Measurements from ENCODE around the gene ZNF148.

Gene ZNF148

DNA sequence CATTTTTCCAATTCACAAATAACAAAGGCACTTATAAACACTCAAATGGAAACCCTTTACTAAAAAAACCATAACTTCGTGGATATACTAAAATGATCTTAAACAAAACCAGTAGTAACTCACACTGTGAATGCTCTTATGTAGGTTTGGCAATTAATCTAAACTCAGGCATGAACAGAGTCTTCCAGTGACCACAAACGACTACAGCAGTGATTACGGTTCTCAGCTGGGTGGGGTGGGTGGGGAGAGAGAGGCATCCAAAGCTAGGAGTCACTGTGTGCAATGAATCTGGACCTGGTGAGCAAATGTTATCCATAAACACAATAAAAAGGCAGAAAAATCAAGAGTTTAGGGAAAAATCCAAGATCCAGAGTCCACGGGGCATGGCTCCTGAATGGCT lies 183.9 kb downstream of the ZNF148 start:
- Histone ChIP-seq H3K4me3 (IDR thresholded peaks at IDR 0.05; ENCODE audit: insufficient read depth, low read depth, low read length) (no peak overlapping the region), H3K9ac (no peak overlapping the region), H4K20me1 (ENCODE audit: insufficient read depth) (no peaks in the 10 kb centered on the region), H3K27me3 (ENCODE audit: insufficient read depth, low read depth) (no peaks in the 10 kb centered on the region), H2AFZ (ENCODE audit: low read depth) (no peak overlapping the region), H3K4me2 (no peak overlapping the region), H3K4me1 (ENCODE audit: low read depth, poor library complexity, severe bottlenecking) (no peaks in the 10 kb centered on the region), H3K36me3 (ENCODE audit: insufficient read depth) (no peaks in the 10 kb centered on the region), H3K79me2 (ENCODE audit: insufficient read depth, low read depth) (no peaks in the 10 kb centered on the region), H3K27ac (no peak overlapping the region)
- TF ChIP-seq, protein P1, sequence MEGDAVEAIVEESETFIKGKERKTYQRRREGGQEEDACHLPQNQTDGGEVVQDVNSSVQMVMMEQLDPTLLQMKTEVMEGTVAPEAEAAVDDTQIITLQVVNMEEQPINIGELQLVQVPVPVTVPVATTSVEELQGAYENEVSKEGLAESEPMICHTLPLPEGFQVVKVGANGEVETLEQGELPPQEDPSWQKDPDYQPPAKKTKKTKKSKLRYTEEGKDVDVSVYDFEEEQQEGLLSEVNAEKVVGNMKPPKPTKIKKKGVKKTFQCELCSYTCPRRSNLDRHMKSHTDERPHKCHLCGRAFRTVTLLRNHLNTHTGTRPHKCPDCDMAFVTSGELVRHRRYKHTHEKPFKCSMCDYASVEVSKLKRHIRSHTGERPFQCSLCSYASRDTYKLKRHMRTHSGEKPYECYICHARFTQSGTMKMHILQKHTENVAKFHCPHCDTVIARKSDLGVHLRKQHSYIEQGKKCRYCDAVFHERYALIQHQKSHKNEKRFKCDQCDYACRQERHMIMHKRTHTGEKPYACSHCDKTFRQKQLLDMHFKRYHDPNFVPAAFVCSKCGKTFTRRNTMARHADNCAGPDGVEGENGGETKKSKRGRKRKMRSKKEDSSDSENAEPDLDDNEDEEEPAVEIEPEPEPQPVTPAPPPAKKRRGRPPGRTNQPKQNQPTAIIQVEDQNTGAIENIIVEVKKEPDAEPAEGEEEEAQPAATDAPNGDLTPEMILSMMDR (conservative IDR thresholded peaks at IDR 0.05; ENCODE audit: low read depth, low read length): no peak

DNA sequence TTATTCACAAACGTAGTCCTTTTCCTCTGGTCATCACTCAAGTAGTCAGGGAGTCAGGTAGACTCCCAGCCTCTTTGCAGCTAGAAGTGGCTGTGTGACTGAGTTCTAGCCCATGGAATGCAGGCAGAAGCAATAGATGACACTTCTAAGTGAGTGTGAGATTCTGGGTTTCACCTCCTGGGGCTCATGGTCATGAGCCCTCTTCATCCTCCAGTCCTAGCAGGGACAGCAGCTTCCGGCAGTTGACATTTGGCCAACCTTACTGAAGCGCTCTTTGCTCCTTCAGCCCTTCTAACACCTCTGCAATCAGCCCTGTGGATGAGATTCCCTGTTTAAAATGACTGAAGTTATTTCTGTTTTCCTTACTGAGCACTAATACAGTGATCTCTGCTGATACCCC lies 184.3 kb downstream of the ZNF148 start:
- H3K27me3 ChIP-seq (ENCODE audit: insufficient read depth, low read depth): no peaks in the 10 kb centered on the region
- H2AFZ ChIP-seq (ENCODE audit: low read depth): no peak overlapping the region
- H3K4me3 ChIP-seq (IDR thresholded peaks at IDR 0.05; ENCODE audit: insufficient read depth, low read depth, low read length): no peak overlapping the region
- H3K79me2 ChIP-seq (ENCODE audit: insufficient read depth, low read depth): no peaks in the 10 kb centered on the region
- H3K36me3 ChIP-seq (ENCODE audit: insufficient read depth): no peaks in the 10 kb centered on the region
- H3K9ac ChIP-seq: no peak overlapping the region
- H4K20me1 ChIP-seq (ENCODE audit: insufficient read depth): no peaks in the 10 kb centered on the region
- H3K27ac ChIP-seq: no peak overlapping the region
- H3K4me2 ChIP-seq: no peak overlapping the region
- H3K4me1 ChIP-seq (ENCODE audit: low read depth, poor library complexity, severe bottlenecking): no peaks in the 10 kb centered on the region
- TF ChIP-seq, protein P1 (conservative IDR thresholded peaks at IDR 0.05; ENCODE audit: low read depth, low read length): no peak

DNA sequence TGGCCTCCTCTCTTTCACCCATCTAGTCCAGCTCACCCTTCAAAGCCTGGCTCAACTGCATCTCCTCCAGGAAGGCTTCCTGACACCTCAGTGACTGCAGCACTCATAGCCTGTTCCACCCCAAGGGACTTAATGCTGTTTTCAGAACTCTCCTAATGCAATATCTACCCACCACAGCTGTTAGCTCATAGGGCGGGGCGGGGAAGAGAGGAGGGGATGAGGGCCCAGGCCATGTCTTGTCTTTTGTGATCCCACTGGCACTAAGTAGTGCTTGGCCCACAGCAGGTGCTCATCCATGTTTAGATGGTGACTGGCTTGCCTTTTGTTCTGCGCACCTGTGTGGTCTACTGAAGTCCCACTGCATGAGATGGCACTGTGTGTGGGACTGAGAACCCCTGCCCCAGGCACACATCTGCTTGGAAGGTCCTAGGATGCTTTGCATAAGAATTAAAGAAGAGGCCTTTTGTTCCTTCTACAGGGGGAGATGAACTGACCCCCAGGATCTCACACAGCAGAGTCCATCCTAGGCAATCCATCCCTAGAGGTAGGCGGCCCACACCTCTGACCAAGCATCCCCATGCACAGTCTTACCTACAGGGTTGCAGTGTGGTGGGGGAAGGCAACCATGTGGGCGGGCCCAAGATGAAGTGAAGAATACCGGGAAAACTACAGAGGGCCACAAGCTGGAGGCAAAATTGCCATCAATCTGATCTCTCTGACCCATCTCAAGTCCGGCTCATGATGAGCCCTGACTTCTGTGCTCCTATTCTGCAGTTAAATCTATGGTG lies 185.6 kb downstream of the ZNF148 start:
- TF ChIP-seq, protein P1 (conservative IDR thresholded peaks at IDR 0.05; ENCODE audit: low read depth, low read length): no peak
- no peak overlapping the region for H3K4me3 ChIP-seq (IDR thresholded peaks at IDR 0.05; ENCODE audit: insufficient read depth, low read depth, low read length)

DNA sequence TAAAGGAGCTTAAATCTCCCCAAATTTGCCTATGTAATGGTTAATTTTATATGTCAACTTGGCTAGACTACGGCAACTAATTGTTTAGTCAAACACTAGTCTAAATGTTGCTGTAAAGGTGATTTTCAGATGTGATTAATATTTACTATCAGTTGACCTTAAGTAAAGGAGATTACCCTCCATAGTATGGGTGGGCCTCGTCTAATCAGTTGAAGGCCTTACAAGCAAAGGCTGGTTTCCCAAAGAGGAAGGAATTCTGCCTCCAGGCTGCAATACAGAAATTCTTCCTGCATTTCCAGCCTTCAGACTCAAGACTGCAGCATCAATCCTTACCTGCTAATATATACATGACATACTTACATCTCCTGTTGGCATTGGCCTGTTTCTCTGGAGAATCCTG lies 186.2 kb downstream of the ZNF148 start:
- Histone ChIP-seq H3K27me3 (ENCODE audit: insufficient read depth, low read depth) (no peaks in the 10 kb centered on the region), H3K79me2 (ENCODE audit: insufficient read depth, low read depth) (no peaks in the 10 kb centered on the region), H3K36me3 (ENCODE audit: insufficient read depth) (no peaks in the 10 kb centered on the region), H3K4me2 (no peak overlapping the region), H2AFZ (ENCODE audit: low read depth) (no peak overlapping the region), H3K4me1 (ENCODE audit: low read depth, poor library complexity, severe bottlenecking) (no peaks in the 10 kb centered on the region), H4K20me1 (ENCODE audit: insufficient read depth) (no peaks in the 10 kb centered on the region), H3K4me3 (IDR thresholded peaks at IDR 0.05; ENCODE audit: insufficient read depth, low read depth, low read length) (no peak overlapping the region), H3K27ac (no peak overlapping the region), H3K9ac (no peak overlapping the region)
- TF ChIP-seq, protein P1 (conservative IDR thresholded peaks at IDR 0.05; ENCODE audit: low read depth, low read length): no peak

More for the DNA sequence above, 185.6 kb downstream of the ZNF148 start:
- Histone ChIP-seq H2AFZ (ENCODE audit: low read depth) (no peak overlapping the region), H4K20me1 (ENCODE audit: insufficient read depth) (no peaks in the 10 kb centered on the region), H3K4me1 (ENCODE audit: low read depth, poor library complexity, severe bottlenecking) (no peaks in the 10 kb centered on the region), H3K27ac (no peak overlapping the region), H3K9ac (no peak overlapping the region), H3K79me2 (ENCODE audit: insufficient read depth, low read depth) (no peaks in the 10 kb centered on the region), H3K4me2 (no peak overlapping the region), H3K36me3 (ENCODE audit: insufficient read depth) (no peaks in the 10 kb centered on the region), H3K27me3 (ENCODE audit: insufficient read depth, low read depth) (no peaks in the 10 kb centered on the region)

Data from KMS-11 (cell line).